ENCODE measurements around the gene CLIC1.

CLIC1 gene

DNA sequence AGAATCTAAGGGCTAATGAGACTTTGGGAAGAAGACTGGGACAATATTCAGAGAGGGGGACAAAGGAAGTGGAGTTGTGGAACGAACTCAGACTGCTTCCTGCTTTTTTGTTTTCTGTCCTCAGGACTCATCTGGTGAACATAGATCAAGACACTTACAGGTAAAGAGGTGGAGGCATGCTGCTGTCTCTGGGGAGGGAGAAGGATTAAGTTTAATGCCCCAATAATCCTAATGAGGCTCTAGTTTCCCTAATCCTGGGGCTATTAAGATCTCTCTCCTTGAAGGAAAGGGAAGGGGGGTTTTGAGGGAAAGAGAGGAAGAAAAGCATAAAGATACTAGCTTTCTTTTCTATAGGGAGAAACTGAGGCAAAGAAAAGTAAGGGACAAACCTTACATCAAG, 8.1 kb upstream of the CLIC1 start:
- TF ChIP-seq TAF1 (IDR thresholded peaks at IDR 0.05; ENCODE audit: low read depth) (no peak), EP300 (IDR thresholded peaks at IDR 0.05; ENCODE audit: borderline replicate concordance) (no peak), EGR1 (IDR thresholded peaks at IDR 0.05) (no peak), ZBTB7A (IDR thresholded peaks at IDR 0.05; ENCODE audit: low read depth) (no peak), NFIC (IDR thresholded peaks at IDR 0.05) (no peak), TEAD4 (IDR thresholded peaks at IDR 0.05) (no peak), FOXM1 (IDR thresholded peaks at IDR 0.05; ENCODE audit: borderline replicate concordance, low read depth) (no peak), CREB1 (IDR thresholded peaks at IDR 0.05; ENCODE audit: low read depth) (no peak)

DNA sequence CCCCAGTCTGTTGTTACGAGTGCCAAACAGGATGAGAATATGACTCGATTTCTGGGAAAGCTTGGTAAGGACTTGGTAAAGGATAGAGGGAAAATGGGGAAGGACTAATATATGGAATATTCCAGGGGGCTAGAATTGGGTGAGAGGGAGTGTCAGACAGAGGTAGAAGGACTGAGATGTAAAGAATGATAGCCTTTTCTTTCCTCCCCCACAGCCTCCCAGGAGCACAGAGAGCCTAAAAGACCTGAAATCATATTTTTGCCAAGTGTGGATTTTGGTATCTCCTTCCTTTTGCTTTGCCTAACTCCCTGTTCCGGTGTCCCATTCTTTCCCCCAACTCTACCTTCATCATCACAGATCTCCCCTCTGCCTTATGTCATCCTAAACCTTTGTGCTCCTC, 6.6 kb upstream of the CLIC1 start:
- TF ChIP-seq FOXM1 (IDR thresholded peaks at IDR 0.05; ENCODE audit: borderline replicate concordance, low read depth) (no peak), EGR1 (IDR thresholded peaks at IDR 0.05) (no peak), ZBTB7A (IDR thresholded peaks at IDR 0.05; ENCODE audit: low read depth) (no peak), YY1 (IDR thresholded peaks at IDR 0.05; ENCODE audit: low read depth) (no peak), NFIC (IDR thresholded peaks at IDR 0.05) (no peak), TEAD4 (IDR thresholded peaks at IDR 0.05) (no peak), TCF12 (IDR thresholded peaks at IDR 0.05; ENCODE audit: low read depth) (no peak), EP300 (IDR thresholded peaks at IDR 0.05; ENCODE audit: borderline replicate concordance) (no peak), CREB1 (IDR thresholded peaks at IDR 0.05; ENCODE audit: low read depth) (no peak), CEBPB (IDR thresholded peaks at IDR 0.05) (no peak), RAD21 (IDR thresholded peaks at IDR 0.05; ENCODE audit: low read depth) (no peak), TAF1 (IDR thresholded peaks at IDR 0.05; ENCODE audit: low read depth) (no peak)
- TF ChIP-seq, protein P1, sequence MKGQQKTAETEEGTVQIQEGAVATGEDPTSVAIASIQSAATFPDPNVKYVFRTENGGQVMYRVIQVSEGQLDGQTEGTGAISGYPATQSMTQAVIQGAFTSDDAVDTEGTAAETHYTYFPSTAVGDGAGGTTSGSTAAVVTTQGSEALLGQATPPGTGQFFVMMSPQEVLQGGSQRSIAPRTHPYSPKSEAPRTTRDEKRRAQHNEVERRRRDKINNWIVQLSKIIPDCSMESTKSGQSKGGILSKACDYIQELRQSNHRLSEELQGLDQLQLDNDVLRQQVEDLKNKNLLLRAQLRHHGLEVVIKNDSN (IDR thresholded peaks at IDR 0.05), result no peak
- TF ChIP-seq, protein P2, sequence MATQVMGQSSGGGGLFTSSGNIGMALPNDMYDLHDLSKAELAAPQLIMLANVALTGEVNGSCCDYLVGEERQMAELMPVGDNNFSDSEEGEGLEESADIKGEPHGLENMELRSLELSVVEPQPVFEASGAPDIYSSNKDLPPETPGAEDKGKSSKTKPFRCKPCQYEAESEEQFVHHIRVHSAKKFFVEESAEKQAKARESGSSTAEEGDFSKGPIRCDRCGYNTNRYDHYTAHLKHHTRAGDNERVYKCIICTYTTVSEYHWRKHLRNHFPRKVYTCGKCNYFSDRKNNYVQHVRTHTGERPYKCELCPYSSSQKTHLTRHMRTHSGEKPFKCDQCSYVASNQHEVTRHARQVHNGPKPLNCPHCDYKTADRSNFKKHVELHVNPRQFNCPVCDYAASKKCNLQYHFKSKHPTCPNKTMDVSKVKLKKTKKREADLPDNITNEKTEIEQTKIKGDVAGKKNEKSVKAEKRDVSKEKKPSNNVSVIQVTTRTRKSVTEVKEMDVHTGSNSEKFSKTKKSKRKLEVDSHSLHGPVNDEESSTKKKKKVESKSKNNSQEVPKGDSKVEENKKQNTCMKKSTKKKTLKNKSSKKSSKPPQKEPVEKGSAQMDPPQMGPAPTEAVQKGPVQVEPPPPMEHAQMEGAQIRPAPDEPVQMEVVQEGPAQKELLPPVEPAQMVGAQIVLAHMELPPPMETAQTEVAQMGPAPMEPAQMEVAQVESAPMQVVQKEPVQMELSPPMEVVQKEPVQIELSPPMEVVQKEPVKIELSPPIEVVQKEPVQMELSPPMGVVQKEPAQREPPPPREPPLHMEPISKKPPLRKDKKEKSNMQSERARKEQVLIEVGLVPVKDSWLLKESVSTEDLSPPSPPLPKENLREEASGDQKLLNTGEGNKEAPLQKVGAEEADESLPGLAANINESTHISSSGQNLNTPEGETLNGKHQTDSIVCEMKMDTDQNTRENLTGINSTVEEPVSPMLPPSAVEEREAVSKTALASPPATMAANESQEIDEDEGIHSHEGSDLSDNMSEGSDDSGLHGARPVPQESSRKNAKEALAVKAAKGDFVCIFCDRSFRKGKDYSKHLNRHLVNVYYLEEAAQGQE (IDR thresholded peaks at IDR 0.05; ENCODE audit: low read depth), result no peak
- TF ChIP-seq, protein P3, sequence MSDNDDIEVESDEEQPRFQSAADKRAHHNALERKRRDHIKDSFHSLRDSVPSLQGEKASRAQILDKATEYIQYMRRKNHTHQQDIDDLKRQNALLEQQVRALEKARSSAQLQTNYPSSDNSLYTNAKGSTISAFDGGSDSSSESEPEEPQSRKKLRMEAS (IDR thresholded peaks at IDR 0.05), result no peak

DNA sequence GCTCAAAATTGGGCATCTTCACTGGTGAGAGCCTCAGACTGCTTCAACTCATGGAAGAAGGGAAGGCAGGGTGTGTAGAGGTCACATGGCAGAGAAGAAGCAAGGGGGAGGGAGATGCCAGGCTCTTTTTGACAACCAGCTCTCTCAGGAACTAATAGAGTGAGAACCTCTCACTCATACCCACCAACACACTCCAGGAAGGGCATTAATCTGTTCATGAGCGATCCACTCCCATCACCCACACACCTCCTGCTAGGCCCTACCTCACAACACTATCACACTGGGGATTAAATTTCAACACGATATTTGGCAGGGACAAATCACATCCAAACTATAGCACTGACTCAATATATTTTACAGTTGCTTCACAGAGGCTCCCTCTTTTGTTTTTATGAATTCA, 5.5 kb upstream of the CLIC1 start:
- TF ChIP-seq NFIC (IDR thresholded peaks at IDR 0.05) (no peak), EGR1 (IDR thresholded peaks at IDR 0.05) (no peak), TEAD4 (IDR thresholded peaks at IDR 0.05) (no peak), TAF1 (IDR thresholded peaks at IDR 0.05; ENCODE audit: low read depth) (no peak), FOXM1 (IDR thresholded peaks at IDR 0.05; ENCODE audit: borderline replicate concordance, low read depth) (no peak), RAD21 (IDR thresholded peaks at IDR 0.05; ENCODE audit: low read depth) (no peak), EP300 (IDR thresholded peaks at IDR 0.05; ENCODE audit: borderline replicate concordance) (no peak), ZBTB7A (IDR thresholded peaks at IDR 0.05; ENCODE audit: low read depth) (no peak), CEBPB (IDR thresholded peaks at IDR 0.05) (no peak), CREB1 (IDR thresholded peaks at IDR 0.05; ENCODE audit: low read depth) (no peak), YY1 (IDR thresholded peaks at IDR 0.05; ENCODE audit: low read depth) (no peak), TCF12 (IDR thresholded peaks at IDR 0.05; ENCODE audit: low read depth) (no peak)
- TF ChIP-seq, protein P2 (IDR thresholded peaks at IDR 0.05; ENCODE audit: low read depth), result no peak
- TF ChIP-seq, protein P3 (IDR thresholded peaks at IDR 0.05), result no peak

DNA sequence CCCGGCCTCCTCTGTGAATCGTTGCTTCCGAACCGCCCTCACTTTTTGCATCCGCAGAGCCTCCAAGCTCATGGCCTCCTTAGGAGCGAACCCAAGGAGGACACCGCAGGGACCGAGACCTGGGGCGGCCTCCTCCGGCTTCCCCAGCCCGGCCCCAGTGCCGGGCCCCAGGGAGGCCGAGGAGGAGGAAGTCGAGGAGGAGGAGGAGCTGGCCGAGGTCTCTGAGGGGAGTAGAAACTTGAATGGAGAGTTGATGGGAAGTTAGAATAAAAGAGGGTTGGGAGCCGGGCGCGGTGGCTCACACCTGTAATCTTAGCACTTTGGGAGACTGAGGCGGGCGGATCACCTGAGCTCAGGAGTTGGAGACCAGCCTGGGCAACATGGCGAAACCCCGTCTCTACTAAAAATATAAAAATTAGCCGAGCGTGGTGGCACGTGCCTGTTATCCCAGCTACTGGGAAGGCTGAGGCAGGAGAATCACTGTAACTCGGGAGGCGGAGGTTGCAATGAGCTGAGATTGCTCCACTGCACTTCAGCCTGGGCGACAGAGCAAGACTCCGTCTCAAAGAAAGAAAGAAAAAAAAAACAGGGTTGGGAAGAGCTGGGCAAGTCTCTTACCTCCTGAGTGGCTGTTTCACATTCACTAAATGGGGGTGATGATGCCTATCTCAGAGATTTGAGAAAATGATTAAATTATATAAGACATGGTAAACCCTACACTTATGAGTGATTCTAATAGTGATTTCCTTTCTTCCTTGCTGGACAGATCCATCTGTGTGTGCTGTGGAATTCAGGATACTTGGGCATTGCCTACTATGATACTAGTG, 4.3 kb upstream of the CLIC1 start:
- no peak for TF ChIP-seq RAD21 (IDR thresholded peaks at IDR 0.05; ENCODE audit: low read depth)
- TF ChIP-seq, protein P2 (IDR thresholded peaks at IDR 0.05; ENCODE audit: low read depth), result peak; percentile 21
